ENCODE results near the gene TLE4.

DNA sequence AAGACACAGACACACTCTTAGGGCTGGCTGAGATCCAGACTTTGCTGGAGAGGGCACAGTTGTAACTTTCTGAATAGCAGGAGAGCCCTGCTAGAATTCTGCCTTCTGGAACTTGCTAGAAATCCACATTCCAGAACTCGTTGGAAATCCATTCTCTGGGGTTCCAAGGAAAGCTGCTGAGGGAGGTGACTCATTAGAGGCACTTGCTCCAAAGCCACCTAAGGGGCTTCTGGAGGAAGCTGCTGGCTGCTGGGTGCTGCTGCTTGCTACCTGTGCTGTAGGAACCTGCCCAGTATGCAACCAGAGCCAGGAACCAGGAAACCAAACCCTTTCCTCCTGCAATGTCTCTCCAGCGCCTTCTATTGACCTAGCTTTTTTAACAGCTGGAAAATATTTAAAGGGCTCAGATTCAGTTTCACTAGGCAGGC lies 4.1 kb upstream of the TLE4 start:
- no peak for TF ChIP-seq POLR2A (IDR thresholded peaks at IDR 0.05)
- TF ChIP-seq, protein P1, sequence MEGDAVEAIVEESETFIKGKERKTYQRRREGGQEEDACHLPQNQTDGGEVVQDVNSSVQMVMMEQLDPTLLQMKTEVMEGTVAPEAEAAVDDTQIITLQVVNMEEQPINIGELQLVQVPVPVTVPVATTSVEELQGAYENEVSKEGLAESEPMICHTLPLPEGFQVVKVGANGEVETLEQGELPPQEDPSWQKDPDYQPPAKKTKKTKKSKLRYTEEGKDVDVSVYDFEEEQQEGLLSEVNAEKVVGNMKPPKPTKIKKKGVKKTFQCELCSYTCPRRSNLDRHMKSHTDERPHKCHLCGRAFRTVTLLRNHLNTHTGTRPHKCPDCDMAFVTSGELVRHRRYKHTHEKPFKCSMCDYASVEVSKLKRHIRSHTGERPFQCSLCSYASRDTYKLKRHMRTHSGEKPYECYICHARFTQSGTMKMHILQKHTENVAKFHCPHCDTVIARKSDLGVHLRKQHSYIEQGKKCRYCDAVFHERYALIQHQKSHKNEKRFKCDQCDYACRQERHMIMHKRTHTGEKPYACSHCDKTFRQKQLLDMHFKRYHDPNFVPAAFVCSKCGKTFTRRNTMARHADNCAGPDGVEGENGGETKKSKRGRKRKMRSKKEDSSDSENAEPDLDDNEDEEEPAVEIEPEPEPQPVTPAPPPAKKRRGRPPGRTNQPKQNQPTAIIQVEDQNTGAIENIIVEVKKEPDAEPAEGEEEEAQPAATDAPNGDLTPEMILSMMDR (IDR thresholded peaks at IDR 0.05), result peak in 2 of 5 experiments; percentile 7 to 16
- no peak for TF ChIP-seq EP300 (IDR thresholded peaks at IDR 0.05; ENCODE audit: low read depth)
